Skeletal muscle tissue (tissue), 4 donors: Measurements from ENCODE around the gene SNAP29. TPM values are rescaled to one million over a fixed set of nuclear protein-coding genes. Genes with fewer than 3 reads are reported as not detected.

Source experiments
- H3K27ac ChIP-seq: one replicate; pipeline ENCODE4 v1.7.0; 2013; ENCODE audit warnings: mild to moderate bottlenecking, low read depth, low read length, inconsistent platforms
- H3K27me3 ChIP-seq, 3 donors: one replicate each; pipeline ENCODE4 v1.7.0; 2013; ENCODE audit warnings: low read length in 3 of 3; ENCODE audit not compliant: control insufficient read depth in 3 of 3, insufficient read depth in 3 of 3
- H3K36me3 ChIP-seq, 3 donors: one replicate each; pipeline ENCODE4 v1.7.0; 2013; ENCODE audit warnings: low read length in 3 of 3; ENCODE audit not compliant: control insufficient read depth in 3 of 3, insufficient read depth in 3 of 3
- H3K4me1 ChIP-seq, 3 donors: one replicate each; pipeline ENCODE4 v1.7.0; 2013; ENCODE audit warnings: low read length in 3 of 3, mild to moderate bottlenecking in 3 of 3; ENCODE audit not compliant: control insufficient read depth in 3 of 3, insufficient read depth in 3 of 3
- H3K4me3 ChIP-seq, 3 donors: one replicate each; pipeline ENCODE4 v1.7.0; 2013; ENCODE audit warnings: low read length in 3 of 3
- H3K9ac ChIP-seq, 3 donors: one replicate each; pipeline ENCODE4 v1.7.0; 2013; ENCODE audit warnings: low read length in 3 of 3, mild to moderate bottlenecking in 3 of 3, moderate library complexity in 2 of 3, low read depth in 1 of 3
- H3K9me3 ChIP-seq, 3 donors: one replicate each; pipeline ENCODE4 v1.7.0; 2013; ENCODE audit warnings: low read length in 3 of 3; ENCODE audit not compliant: control insufficient read depth in 3 of 3
- total RNA-seq: library from RNA; depleted of rRNA; stranded (reverse); fragments of >200 nt; gene quantifications from one replicate; pipeline ENCODE4 v1.2.3, GENCODE V29; 2014
- donor health status: Osteomylitis.

SNAP29 gene
- total RNA-seq: 5.2 TPM

GRCh38 chr22:20858615-20859416 lies at the start of gene SNAP29, which contains the start of gene PI4KA:
SNAP29 (plus strand) TSS chr22:20859007; CDS start chr22:20859111, 104 bp downstream.
PI4KA (minus strand) TSS chr22:20858811; CDS start chr22:20858725, 86 bp downstream.
- peaks cover 17 to 27% (median 25%) of the 10 kb centered on the region in 3 donors for H3K4me1 ChIP-seq
- peak within 1 kb of the TSS; percentile 88 to 92 (median 89) for H3K4me3 ChIP-seq
- H3K27ac ChIP-seq: peak within 1 kb of the TSS; percentile 88
- peaks cover 0 to 7% (median 4%) of the 10 kb centered on the region in 3 donors for H3K36me3 ChIP-seq
- H3K27me3 ChIP-seq: no peaks in the 10 kb centered on the region
- peak within 1 kb of the TSS; percentile 81 to 87 (median 82) for H3K9ac ChIP-seq
- no peaks in the 10 kb centered on the region for H3K9me3 ChIP-seq

- H3K4me3 ChIP-seq: no peak overlapping the region
- no peaks in the 10 kb centered on the region for H3K27me3 ChIP-seq
- H3K27ac ChIP-seq: no peak overlapping the region
- H3K9ac ChIP-seq: no peak overlapping the region
- H3K9me3 ChIP-seq: no peaks in the 10 kb centered on the region
- H3K4me1 ChIP-seq: no peaks in the 10 kb centered on the region
- H3K36me3 ChIP-seq: peaks cover 43 to 62% (median 54%) of the 10 kb centered on the region in 3 donors
Measured at GRCh38 chr22:20809538-20810185, 49.1 kb upstream of the SNAP29 start.

- no peaks in the 10 kb centered on the region for H3K4me1 ChIP-seq
- H3K4me3 ChIP-seq: no peak overlapping the region
- no peak overlapping the region for H3K9ac ChIP-seq
- H3K9me3 ChIP-seq: no peaks in the 10 kb centered on the region
- no peaks in the 10 kb centered on the region for H3K27me3 ChIP-seq
- H3K27ac ChIP-seq: no peak overlapping the region
- peaks cover 37 to 60% (median 53%) of the 10 kb centered on the region in 3 donors for H3K36me3 ChIP-seq
Measured at GRCh38 chr22:20810645-20811044, 48.2 kb upstream of the SNAP29 start.

GRCh38 chr22:20811171-20811570 lies 47.6 kb upstream of the SNAP29 start:
- Histone ChIP-seq H3K27ac (no peak overlapping the region), H3K4me1 (no peaks in the 10 kb centered on the region), H3K9me3 (no peaks in the 10 kb centered on the region), H3K9ac (no peak overlapping the region), H3K27me3 (no peaks in the 10 kb centered on the region), H3K36me3 (peaks cover 32 to 61% (median 50%) of the 10 kb centered on the region in 3 donors), H3K4me3 (no peak overlapping the region)

- Histone ChIP-seq H3K4me1 (no peaks in the 10 kb centered on the region), H3K36me3 (peaks cover 35 to 62% (median 46%) of the 10 kb centered on the region in 3 donors), H3K27me3 (no peaks in the 10 kb centered on the region), H3K9me3 (no peaks in the 10 kb centered on the region), H3K9ac (no peak overlapping the region), H3K27ac (no peak overlapping the region), H3K4me3 (no peak overlapping the region)
Measured at GRCh38 chr22:20811971-20812660, 46.7 kb upstream of the SNAP29 start.

- no peaks in the 10 kb centered on the region for H3K9me3 ChIP-seq
- no peak overlapping the region for H3K4me3 ChIP-seq
- H3K4me1 ChIP-seq: no peaks in the 10 kb centered on the region
- H3K27me3 ChIP-seq: no peaks in the 10 kb centered on the region
- H3K36me3 ChIP-seq: peaks cover 34 to 65% (median 47%) of the 10 kb centered on the region in 3 donors
- H3K9ac ChIP-seq: no peak overlapping the region
- H3K27ac ChIP-seq: no peak overlapping the region
Measured at GRCh38 chr22:20813056-20813455, 45.8 kb upstream of the SNAP29 start.

GRCh38 chr22:20814221-20814808 lies 44.5 kb upstream of the SNAP29 start:
- Histone ChIP-seq H3K27ac (no peak overlapping the region), H3K4me1 (no peaks in the 10 kb centered on the region), H3K27me3 (no peaks in the 10 kb centered on the region), H3K4me3 (no peak overlapping the region), H3K36me3 (peaks cover 33 to 66% (median 50%) of the 10 kb centered on the region in 3 donors), H3K9me3 (no peaks in the 10 kb centered on the region), H3K9ac (no peak overlapping the region)

- no peak overlapping the region for H3K4me3 ChIP-seq
- no peak overlapping the region for H3K27ac ChIP-seq
- H3K36me3 ChIP-seq: peaks cover 26 to 67% (median 53%) of the 10 kb centered on the region in 3 donors
- no peaks in the 10 kb centered on the region for H3K9me3 ChIP-seq
- H3K4me1 ChIP-seq: no peaks in the 10 kb centered on the region
- no peaks in the 10 kb centered on the region for H3K27me3 ChIP-seq
- H3K9ac ChIP-seq: no peak overlapping the region
Measured at GRCh38 chr22:20815477-20816050, 43.2 kb upstream of the SNAP29 start.

GRCh38 chr22:20816559-20816958 lies 42.2 kb upstream of the SNAP29 start:
- H3K36me3 ChIP-seq: peaks cover 19 to 60% (median 45%) of the 10 kb centered on the region in 3 donors

More at GRCh38 chr22:20816559-20816958, 42.2 kb upstream of the SNAP29 start:
- Histone ChIP-seq H3K9ac (no peak overlapping the region), H3K27ac (no peak overlapping the region), H3K4me3 (no peak overlapping the region), H3K4me1 (no peaks in the 10 kb centered on the region), H3K27me3 (no peaks in the 10 kb centered on the region), H3K9me3 (no peaks in the 10 kb centered on the region)
